ENCODE results near the gene MEI1. TPM values are rescaled to one million over a fixed set of nuclear protein-coding genes. Genes with fewer than 3 reads are reported as not detected.

Gene MEI1
- total and polyA plus RNA-seq, 8 donors: 1.6 to 15.2 (median 3.4) TPM; not detected in 2

GRCh38 chr22:41816241-41816640 lies 116.9 kb downstream of the MEI1 start:
- WGBS, 5 donors: 89 to 100% (median 94%) methylated on average over 1 of the region's 1 CpG
- no peaks in the 10 kb centered on the region for H3K4me1 ChIP-seq
- no peak overlapping the region for H3K27ac ChIP-seq
- no peak for DNase-seq
- H3K27me3 ChIP-seq: no peaks in the 10 kb centered on the region
- intact Hi-C loops (cut with DNase I; ENCODE audit: low total_unique reads): no loop called here
- H3K36me3 ChIP-seq: peaks cover 2 to 75% (median 47%) of the 10 kb centered on the region in 4 donors
- no peak overlapping the region for H3K4me3 ChIP-seq
- H3K9me3 ChIP-seq: no peaks in the 10 kb centered on the region
- TF ChIP-seq POLR2AphosphoS5 (IDR thresholded peaks at IDR 0.05) (no peak), CTCF (IDR thresholded peaks at IDR 0.05) (no peak), POLR2A (IDR thresholded peaks at IDR 0.05) (no peak), EP300 (IDR thresholded peaks at IDR 0.05) (no peak)

GRCh38 chr22:41816871-41817270 lies 117.6 kb downstream of the MEI1 start:
- H3K4me3 ChIP-seq: no peak overlapping the region
- WGBS, 5 donors: 92 to 100% (median 96%) methylated on average over 2 of the region's 2 CpGs

GRCh38 chr22:41818011-41818410 lies 118.7 kb downstream of the MEI1 start:
- H3K4me3 ChIP-seq: no peak overlapping the region
- 73 to 84% (median 78%) methylated on average over 5 of the region's 5 CpGs for WGBS, 5 donors
- no peaks in the 10 kb centered on the region for H3K27me3 ChIP-seq
- H3K4me1 ChIP-seq: peaks cover 4 to 9% (median 6%) of the 10 kb centered on the region in 4 donors
- intact Hi-C loops (cut with DNase I; ENCODE audit: low total_unique reads): no loop called here
- no peaks in the 10 kb centered on the region for H3K9me3 ChIP-seq
- H3K27ac ChIP-seq: no peak overlapping the region
- H3K36me3 ChIP-seq: peaks cover 0 to 64% (median 35%) of the 10 kb centered on the region in 4 donors
- no peak for DNase-seq
- TF ChIP-seq POLR2AphosphoS5 (IDR thresholded peaks at IDR 0.05) (no peak), EP300 (IDR thresholded peaks at IDR 0.05) (no peak)

More at GRCh38 chr22:41816871-41817270, 117.6 kb downstream of the MEI1 start:
- Histone ChIP-seq H3K9me3 (no peaks in the 10 kb centered on the region), H3K4me1 (no peaks in the 10 kb centered on the region), H3K27me3 (no peaks in the 10 kb centered on the region), H3K36me3 (peaks cover 2 to 69% (median 41%) of the 10 kb centered on the region in 4 donors), H3K27ac (no peak overlapping the region)
- no peak for TF ChIP-seq CTCF (IDR thresholded peaks at IDR 0.05)
- TF ChIP-seq POLR2A (IDR thresholded peaks at IDR 0.05): no peak
- TF ChIP-seq POLR2AphosphoS5 (IDR thresholded peaks at IDR 0.05): no peak
- TF ChIP-seq EP300 (IDR thresholded peaks at IDR 0.05): no peak
- DNase-seq: no peak
- intact Hi-C loops (cut with DNase I; ENCODE audit: low total_unique reads): no loop called here

GRCh38 chr22:41818596-41818995 lies 119.3 kb downstream of the MEI1 start:
- H3K27me3 ChIP-seq: no peaks in the 10 kb centered on the region
- TF ChIP-seq CTCF (IDR thresholded peaks at IDR 0.05) (no peak), POLR2A (IDR thresholded peaks at IDR 0.05) (no peak), EP300 (IDR thresholded peaks at IDR 0.05) (no peak), POLR2AphosphoS5 (IDR thresholded peaks at IDR 0.05) (no peak)
- 82 to 95% (median 88%) methylated on average over 5 to 6 of the region's 6 CpGs for whole genome bisulfite sequencing, 5 donors
- H3K36me3 ChIP-seq: peaks cover 0 to 58% (median 30%) of the 10 kb centered on the region in 4 donors
- no peak for DNase-seq
- no peak overlapping the region for H3K27ac ChIP-seq
- H3K4me1 ChIP-seq: peaks cover 4 to 13% (median 6%) of the 10 kb centered on the region in 4 donors
- intact Hi-C loops (cut with DNase I; ENCODE audit: low total_unique reads): no loop called here
- H3K4me3 ChIP-seq: no peak overlapping the region
- H3K9me3 ChIP-seq: no peaks in the 10 kb centered on the region

GRCh38 chr22:41819257-41819656 lies 120.0 kb downstream of the MEI1 start:
- intact Hi-C loops (cut with DNase I; ENCODE audit: low total_unique reads): no loop called here
- TF ChIP-seq CTCF (IDR thresholded peaks at IDR 0.05): no peak
- no peak for TF ChIP-seq POLR2A (IDR thresholded peaks at IDR 0.05)
- no peak for TF ChIP-seq POLR2AphosphoS5 (IDR thresholded peaks at IDR 0.05)
- no peak for TF ChIP-seq EP300 (IDR thresholded peaks at IDR 0.05)
- peaks cover 0 to 52% (median 25%) of the 10 kb centered on the region in 4 donors for H3K36me3 ChIP-seq
- peaks cover 4 to 13% (median 6%) of the 10 kb centered on the region in 4 donors for H3K4me1 ChIP-seq
- DNase-seq: no peak
- H3K4me3 ChIP-seq: no peak overlapping the region
- WGBS, 5 donors: 95 to 97% (median 96%) methylated on average over 4 of the region's 4 CpGs
- H3K27me3 ChIP-seq: no peaks in the 10 kb centered on the region
- H3K9me3 ChIP-seq: no peaks in the 10 kb centered on the region
- no peak overlapping the region for H3K27ac ChIP-seq

All from stomach (tissue), 9 donors.